NB4 (cell line): Measurements from ENCODE around the gene HMG20B.

Experiments
- DNase-seq: peaks from one replicate; pipeline ENCODE4 v3.0.0; 2010; ENCODE audit warnings: low read depth
- H3K4me3 ChIP-seq: one replicate; pipeline ENCODE4 v1.5.1; 2011; ENCODE audit warnings: mild to moderate bottlenecking, low read depth, low read length, moderate library complexity
- MYC ChIP-seq: IDR thresholded peaks from 2 replicates; pipeline ENCODE4 v1.6.1; 2011; ENCODE audit warnings: low read depth, low read length
- POLR2A ChIP-seq: IDR thresholded peaks from 2 replicates; pipeline ENCODE4 v1.6.1; 2011; ENCODE audit warnings: mild to moderate bottlenecking; ENCODE audit not compliant: insufficient read length; ENCODE audit errors: extremely low read depth
- TF ChIP-seq, protein P1 (sequence below): IDR thresholded peaks from one replicate; pipeline ENCODE4 v1.5.1; 2012; ENCODE audit warnings: low read depth, low read length
- TF ChIP-seq, protein P2 (sequence below): IDR thresholded peaks from 2 replicates; pipeline ENCODE4 v1.6.1; 2011; ENCODE audit warnings: low read depth, low read length

HMG20B gene

GRCh38 chr19:3611841-3612240 is 39.1 kb downstream of the HMG20B start:
- TF ChIP-seq, protein P1, sequence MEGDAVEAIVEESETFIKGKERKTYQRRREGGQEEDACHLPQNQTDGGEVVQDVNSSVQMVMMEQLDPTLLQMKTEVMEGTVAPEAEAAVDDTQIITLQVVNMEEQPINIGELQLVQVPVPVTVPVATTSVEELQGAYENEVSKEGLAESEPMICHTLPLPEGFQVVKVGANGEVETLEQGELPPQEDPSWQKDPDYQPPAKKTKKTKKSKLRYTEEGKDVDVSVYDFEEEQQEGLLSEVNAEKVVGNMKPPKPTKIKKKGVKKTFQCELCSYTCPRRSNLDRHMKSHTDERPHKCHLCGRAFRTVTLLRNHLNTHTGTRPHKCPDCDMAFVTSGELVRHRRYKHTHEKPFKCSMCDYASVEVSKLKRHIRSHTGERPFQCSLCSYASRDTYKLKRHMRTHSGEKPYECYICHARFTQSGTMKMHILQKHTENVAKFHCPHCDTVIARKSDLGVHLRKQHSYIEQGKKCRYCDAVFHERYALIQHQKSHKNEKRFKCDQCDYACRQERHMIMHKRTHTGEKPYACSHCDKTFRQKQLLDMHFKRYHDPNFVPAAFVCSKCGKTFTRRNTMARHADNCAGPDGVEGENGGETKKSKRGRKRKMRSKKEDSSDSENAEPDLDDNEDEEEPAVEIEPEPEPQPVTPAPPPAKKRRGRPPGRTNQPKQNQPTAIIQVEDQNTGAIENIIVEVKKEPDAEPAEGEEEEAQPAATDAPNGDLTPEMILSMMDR = no peak
- TF ChIP-seq POLR2A = no peak
- TF ChIP-seq MYC = no peak
- TF ChIP-seq, protein P2, sequence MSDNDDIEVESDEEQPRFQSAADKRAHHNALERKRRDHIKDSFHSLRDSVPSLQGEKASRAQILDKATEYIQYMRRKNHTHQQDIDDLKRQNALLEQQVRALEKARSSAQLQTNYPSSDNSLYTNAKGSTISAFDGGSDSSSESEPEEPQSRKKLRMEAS = no peak
- H3K4me3 ChIP-seq = no peak overlapping the region
- DNase-seq = no peak

- no peak overlapping the region for H3K4me3 ChIP-seq
- TF ChIP-seq POLR2A = no peak
- TF ChIP-seq, protein P1 = no peak
- TF ChIP-seq, protein P2 = no peak
- DNase-seq = no peak
Observed at GRCh38 chr19:3612330-3612729, 39.6 kb downstream of the HMG20B start.

GRCh38 chr19:3612901-3613741 is 40.4 kb downstream of the HMG20B start:
- no peak for TF ChIP-seq POLR2A
- no peak for TF ChIP-seq MYC
- TF ChIP-seq, protein P1 = no peak
- TF ChIP-seq, protein P2 = no peak
- no peak overlapping the region for H3K4me3 ChIP-seq
- no peak for DNase-seq

DNA sequence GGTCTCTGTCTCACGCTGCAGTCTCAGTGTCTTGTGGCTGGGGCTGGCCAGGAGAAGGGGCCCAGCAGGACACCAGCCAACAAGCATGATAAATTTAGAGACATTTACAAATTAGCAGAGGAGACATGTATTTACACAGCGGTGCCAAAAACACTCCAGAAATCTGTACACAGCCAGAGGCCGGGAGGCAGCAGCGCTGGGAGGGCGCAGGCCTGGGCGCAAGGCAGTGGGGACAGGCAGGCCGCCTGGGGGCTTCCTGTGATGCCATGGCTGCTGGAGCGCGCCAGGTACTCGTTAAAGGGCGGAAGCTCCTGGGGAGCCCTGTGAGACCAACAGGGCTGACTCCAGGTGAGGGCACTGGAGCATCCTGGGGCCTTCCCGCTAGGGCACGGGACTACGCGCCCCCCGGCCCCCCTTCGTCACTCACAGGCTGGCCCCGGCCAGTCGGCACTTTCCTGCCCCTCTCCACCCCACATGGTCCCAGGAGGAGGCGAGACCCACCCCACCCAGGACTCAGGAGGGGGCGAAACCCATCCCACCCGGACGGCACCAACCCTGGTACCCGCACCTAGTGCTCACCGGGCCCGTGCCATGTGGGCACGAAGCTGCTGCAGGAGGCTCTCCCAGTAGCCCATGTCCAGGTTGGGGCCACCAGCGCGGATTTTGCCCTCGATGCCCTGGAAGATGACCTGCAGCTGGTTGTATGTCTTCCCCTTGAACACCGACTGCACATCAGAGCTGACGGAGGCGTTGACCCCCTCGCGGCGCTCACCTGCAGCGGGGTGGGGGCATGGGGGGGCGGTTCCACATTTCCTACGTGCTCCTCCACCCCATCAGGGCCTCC is 41.3 kb downstream of the HMG20B start:
- H3K4me3 ChIP-seq = no peak overlapping the region
- no peak for DNase-seq
- TF ChIP-seq, protein P1 = no peak
- TF ChIP-seq MYC = no peak

DNA sequence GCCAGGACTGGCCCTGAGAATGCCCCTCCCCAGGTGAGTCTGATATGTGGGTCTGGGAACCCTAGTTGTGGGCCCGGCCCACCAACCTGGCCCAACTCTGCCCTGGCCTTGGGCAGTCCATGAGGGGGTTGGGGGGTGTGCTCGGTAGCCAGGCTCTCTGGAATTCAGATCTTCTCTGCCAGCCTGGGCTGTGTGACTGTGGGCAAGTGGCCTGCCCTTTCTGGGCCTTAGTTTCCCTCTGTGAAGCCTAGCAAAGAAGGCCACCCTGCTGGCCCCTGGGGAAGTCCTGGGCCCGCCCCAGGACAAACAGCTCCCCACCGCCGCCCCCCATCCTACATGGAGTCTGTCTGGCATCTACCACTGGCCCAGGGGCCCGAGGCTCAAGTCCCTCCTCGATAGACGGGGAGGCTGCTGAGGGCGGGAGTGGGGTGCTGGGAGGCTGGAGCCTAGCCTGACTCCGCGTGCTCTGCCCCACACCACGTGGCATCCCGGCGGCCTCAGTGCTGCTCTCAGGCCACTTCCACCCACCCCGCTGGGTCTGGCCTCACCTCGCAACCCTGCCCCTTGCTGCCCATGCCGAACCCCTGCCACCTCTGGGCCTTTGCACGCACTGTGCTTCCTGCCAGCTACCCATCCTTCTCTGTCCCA is 42.2 kb downstream of the HMG20B start:
- TF ChIP-seq MYC (no peak), POLR2A (no peak)
- TF ChIP-seq, protein P1 = no peak
- TF ChIP-seq, protein P2 = no peak
- no peak for DNase-seq
- no peak overlapping the region for H3K4me3 ChIP-seq
